ENCODE data around the gene TCF4.

The TCF4 gene

GRCh38 chr18:55588111-55588869 is at the start of gene TCF4:
TCF4 (minus strand) TSS chr18:55588192; CDS start chr18:55587116, 1,076 bp downstream.
- DNase-seq (ENCODE audit: low read depth in 2 of 2) = no peak

- DNase-seq (ENCODE audit: low read depth in 2 of 2) = no peak
These were observed 49.2 kb upstream of the TCF4 start for GRCh38 chr18:55637204-55637603.

GRCh38 chr18:55635439-55635838 is 47.4 kb upstream of the TCF4 start:
- DNase-seq (ENCODE audit: low read depth in 2 of 2) = no peak

GRCh38 chr18:55634545-55634944 is 46.6 kb upstream of the TCF4 start:
- no peak for DNase-seq (ENCODE audit: low read depth in 2 of 2)

GRCh38 chr18:55633032-55633431 is 45.0 kb upstream of the TCF4 start:
- no peak for DNase-seq (ENCODE audit: low read depth in 2 of 2)

- no peak for DNase-seq (ENCODE audit: low read depth in 2 of 2)
These were observed 41.1 kb upstream of the TCF4 start for GRCh38 chr18:55629133-55629532.

- no peak for DNase-seq (ENCODE audit: low read depth in 2 of 2)
These were observed 39.0 kb upstream of the TCF4 start for GRCh38 chr18:55627007-55627406.

GRCh38 chr18:55625901-55626300 is 37.9 kb upstream of the TCF4 start:
- DNase-seq (ENCODE audit: low read depth in 2 of 2) = no peak

- no peak for DNase-seq (ENCODE audit: low read depth in 2 of 2)
These were observed 35.6 kb upstream of the TCF4 start for GRCh38 chr18:55623626-55624025.

- no peak for DNase-seq (ENCODE audit: low read depth in 2 of 2)
These were observed 22.5 kb upstream of the TCF4 start for GRCh38 chr18:55610506-55610905.

GRCh38 chr18:55609160-55609825 is 21.3 kb upstream of the TCF4 start:
- DNase-seq (ENCODE audit: low read depth in 2 of 2) = no peak

GRCh38 chr18:55608497-55608896 is 20.5 kb upstream of the TCF4 start:
- DNase-seq (ENCODE audit: low read depth in 2 of 2) = no peak

GRCh38 chr18:55607773-55608172 is 19.8 kb upstream of the TCF4 start:
- no peak for DNase-seq (ENCODE audit: low read depth in 2 of 2)

GRCh38 chr18:55605733-55606338 is 17.8 kb upstream of the TCF4 start:
- DNase-seq (ENCODE audit: low read depth in 2 of 2) = no peak

GRCh38 chr18:55603775-55604174 is 15.8 kb upstream of the TCF4 start:
- no peak for DNase-seq (ENCODE audit: low read depth in 2 of 2)

- DNase-seq (ENCODE audit: low read depth in 2 of 2) = no peak
These were observed 5.9 kb upstream of the TCF4 start for GRCh38 chr18:55593888-55594287.

- no peak for DNase-seq (ENCODE audit: low read depth in 2 of 2)
These were observed 4.6 kb upstream of the TCF4 start for GRCh38 chr18:55592572-55592971.

- DNase-seq (ENCODE audit: low read depth in 2 of 2) = no peak
These were observed 4.1 kb upstream of the TCF4 start for GRCh38 chr18:55592106-55592505.

- peak; percentile 62 to 63 for DNase-seq (ENCODE audit: low read depth in 2 of 2)
These were observed 1.8 kb upstream of the TCF4 start for GRCh38 chr18:55589625-55590291.

GRCh38 chr18:55588870-55589595 is 1.0 kb upstream of the TCF4 start:
- DNase-seq (ENCODE audit: low read depth in 2 of 2) = no peak

GRCh38 chr18:55587418-55588110 is 428 bp downstream of the TCF4 start:
- DNase-seq (ENCODE audit: low read depth in 2 of 2) = no peak

Measured in stimulated activated CD8-positive, alpha-beta memory T cell treated with anti-CD3 and anti-CD28 coated beads, Interleukin-15, amount 100 ng/mL, for 48 hours (primary cell).